Activated naive CD8-positive, alpha-beta T cell treated with anti-CD3 and anti-CD28 coated beads for 36 hours (primary cell): Measurements from ENCODE around the gene AUTS2. TPM values are rescaled to one million over a fixed set of nuclear protein-coding genes. Genes with fewer than 3 reads are reported as not detected.

ENCODE experiments used
- DNase-seq: peaks from one replicate; pipeline ENCODE4 v3.0.0; 2021
- H3K27ac Mint-ChIP-seq: one replicate; pipeline ENCODE4 v1.8.0; 2022; ENCODE audit warnings: mild to moderate bottlenecking, moderate library complexity, mixed read lengths
- H3K27me3 Mint-ChIP-seq: one replicate; pipeline ENCODE4 v1.8.0; 2022; ENCODE audit warnings: mild to moderate bottlenecking, mixed read lengths
- H3K36me3 Mint-ChIP-seq: one replicate; pipeline ENCODE4 v1.8.0; 2021; ENCODE audit warnings: mild to moderate bottlenecking, mixed read lengths
- H3K4me1 Mint-ChIP-seq: one replicate; pipeline ENCODE4 v1.8.0; 2021; ENCODE audit warnings: mixed read lengths
- H3K4me3 Mint-ChIP-seq: one replicate; pipeline ENCODE4 v1.8.0; 2022; ENCODE audit warnings: mild to moderate bottlenecking, moderate library complexity, mixed read lengths
- H3K9me3 Mint-ChIP-seq: one replicate; pipeline ENCODE4 v1.8.0; 2022; ENCODE audit warnings: mixed read lengths
- total RNA-seq, 2 experiments: library from RNA; stranded (reverse); gene quantifications; one replicate each; pipeline ENCODE4 v1.2.3, GENCODE V29; 2021

Gene AUTS2
- total RNA-seq, 2 experiments from 2014 or later: 0.58 to 0.78 TPM

- Mint-ChIP-seq H3K9me3 (no peaks in the 10 kb centered on the region), H3K36me3 (no peaks in the 10 kb centered on the region), H3K4me3 (no peak overlapping the region), H3K27ac (no peak overlapping the region), H3K4me1 (no peaks in the 10 kb centered on the region), H3K27me3 (no peaks in the 10 kb centered on the region)
- DNase-seq: no peak
Measured at GRCh38 chr7:70764701-70765208, 1166.5 kb downstream of the AUTS2 start.

- no peaks in the 10 kb centered on the region for H3K27me3 Mint-ChIP-seq
- DNase-seq: no peak
- no peaks in the 10 kb centered on the region for H3K36me3 Mint-ChIP-seq
- H3K4me1 Mint-ChIP-seq: no peaks in the 10 kb centered on the region
- no peak overlapping the region for H3K4me3 Mint-ChIP-seq
- H3K9me3 Mint-ChIP-seq: no peaks in the 10 kb centered on the region
- H3K27ac Mint-ChIP-seq: no peak overlapping the region
Measured at GRCh38 chr7:70765651-70766050, 1167.4 kb downstream of the AUTS2 start.

- Mint-ChIP-seq H3K27ac (no peak overlapping the region), H3K36me3 (no peaks in the 10 kb centered on the region), H3K27me3 (no peaks in the 10 kb centered on the region), H3K4me1 (no peaks in the 10 kb centered on the region), H3K4me3 (no peak overlapping the region), H3K9me3 (no peaks in the 10 kb centered on the region)
- no peak for DNase-seq
Measured at GRCh38 chr7:70766109-70766508, 1167.8 kb downstream of the AUTS2 start.

- Mint-ChIP-seq H3K27ac (no peak overlapping the region), H3K4me3 (no peak overlapping the region), H3K4me1 (no peaks in the 10 kb centered on the region), H3K36me3 (no peaks in the 10 kb centered on the region), H3K9me3 (no peaks in the 10 kb centered on the region), H3K27me3 (no peaks in the 10 kb centered on the region)
- no peak for DNase-seq
Measured at GRCh38 chr7:70766694-70767093, 1168.4 kb downstream of the AUTS2 start.

- no peaks in the 10 kb centered on the region for H3K9me3 Mint-ChIP-seq
- no peak for DNase-seq
- H3K27me3 Mint-ChIP-seq: no peaks in the 10 kb centered on the region
- H3K4me1 Mint-ChIP-seq: no peaks in the 10 kb centered on the region
- no peak overlapping the region for H3K27ac Mint-ChIP-seq
- no peak overlapping the region for H3K4me3 Mint-ChIP-seq
- H3K36me3 Mint-ChIP-seq: no peaks in the 10 kb centered on the region
Measured at GRCh38 chr7:70770154-70770553, 1171.9 kb downstream of the AUTS2 start.

- no peak overlapping the region for H3K4me3 Mint-ChIP-seq
- no peaks in the 10 kb centered on the region for H3K9me3 Mint-ChIP-seq
- H3K27ac Mint-ChIP-seq: no peak overlapping the region
- no peak for DNase-seq
- H3K36me3 Mint-ChIP-seq: no peaks in the 10 kb centered on the region
- H3K4me1 Mint-ChIP-seq: no peaks in the 10 kb centered on the region
- H3K27me3 Mint-ChIP-seq: no peaks in the 10 kb centered on the region
Measured at GRCh38 chr7:70771451-70771850, 1173.2 kb downstream of the AUTS2 start.

- no peak overlapping the region for H3K27ac Mint-ChIP-seq
- no peaks in the 10 kb centered on the region for H3K9me3 Mint-ChIP-seq
- peaks cover 1% of the 10 kb centered on the region for H3K27me3 Mint-ChIP-seq
- no peak for DNase-seq
- no peak overlapping the region for H3K4me3 Mint-ChIP-seq
- H3K4me1 Mint-ChIP-seq: no peaks in the 10 kb centered on the region
- H3K36me3 Mint-ChIP-seq: no peaks in the 10 kb centered on the region
Measured at GRCh38 chr7:70772891-70773290, 1174.6 kb downstream of the AUTS2 start.

GRCh38 chr7:70773406-70773805 is 1175.1 kb downstream of the AUTS2 start:
- H3K4me1 Mint-ChIP-seq: no peaks in the 10 kb centered on the region
- no peak overlapping the region for H3K27ac Mint-ChIP-seq
- no peaks in the 10 kb centered on the region for H3K9me3 Mint-ChIP-seq
- H3K4me3 Mint-ChIP-seq: no peak overlapping the region
- DNase-seq: no peak
- H3K27me3 Mint-ChIP-seq: peaks cover 5% of the 10 kb centered on the region
- no peaks in the 10 kb centered on the region for H3K36me3 Mint-ChIP-seq

- H3K4me1 Mint-ChIP-seq: no peaks in the 10 kb centered on the region
- H3K36me3 Mint-ChIP-seq: no peaks in the 10 kb centered on the region
- DNase-seq: no peak
- no peaks in the 10 kb centered on the region for H3K9me3 Mint-ChIP-seq
- no peak overlapping the region for H3K27ac Mint-ChIP-seq
- peaks cover 5% of the 10 kb centered on the region for H3K27me3 Mint-ChIP-seq
- no peak overlapping the region for H3K4me3 Mint-ChIP-seq
Measured at GRCh38 chr7:70774950-70775527, 1176.8 kb downstream of the AUTS2 start.

GRCh38 chr7:70775570-70776156 is 1177.4 kb downstream of the AUTS2 start:
- H3K27ac Mint-ChIP-seq: no peak overlapping the region
- H3K4me3 Mint-ChIP-seq: no peak overlapping the region
- H3K27me3 Mint-ChIP-seq: peaks cover 5% of the 10 kb centered on the region
- H3K4me1 Mint-ChIP-seq: no peaks in the 10 kb centered on the region
- H3K9me3 Mint-ChIP-seq: no peaks in the 10 kb centered on the region
- H3K36me3 Mint-ChIP-seq: no peaks in the 10 kb centered on the region
- DNase-seq: no peak

GRCh38 chr7:70776627-70777101 is 1178.4 kb downstream of the AUTS2 start:
- H3K4me3 Mint-ChIP-seq: no peak overlapping the region
- no peak for DNase-seq

GRCh38 chr7:70777251-70777650 is 1179.0 kb downstream of the AUTS2 start:
- no peak overlapping the region for H3K27ac Mint-ChIP-seq
- no peak overlapping the region for H3K4me3 Mint-ChIP-seq
- no peaks in the 10 kb centered on the region for H3K36me3 Mint-ChIP-seq
- H3K4me1 Mint-ChIP-seq: no peaks in the 10 kb centered on the region
- H3K27me3 Mint-ChIP-seq: peaks cover 5% of the 10 kb centered on the region
- H3K9me3 Mint-ChIP-seq: no peaks in the 10 kb centered on the region
- no peak for DNase-seq

More at GRCh38 chr7:70776627-70777101, 1178.4 kb downstream of the AUTS2 start:
- no peak overlapping the region for H3K27ac Mint-ChIP-seq
- peaks cover 5% of the 10 kb centered on the region for H3K27me3 Mint-ChIP-seq
- no peaks in the 10 kb centered on the region for H3K4me1 Mint-ChIP-seq
- no peaks in the 10 kb centered on the region for H3K36me3 Mint-ChIP-seq
- H3K9me3 Mint-ChIP-seq: no peaks in the 10 kb centered on the region

- no peaks in the 10 kb centered on the region for H3K4me1 Mint-ChIP-seq
- no peaks in the 10 kb centered on the region for H3K9me3 Mint-ChIP-seq
- H3K4me3 Mint-ChIP-seq: no peak overlapping the region
- H3K27ac Mint-ChIP-seq: no peak overlapping the region
- peaks cover 5% of the 10 kb centered on the region for H3K27me3 Mint-ChIP-seq
- H3K36me3 Mint-ChIP-seq: no peaks in the 10 kb centered on the region
- no peak for DNase-seq
Measured at GRCh38 chr7:70778585-70778984, 1180.3 kb downstream of the AUTS2 start.

GRCh38 chr7:70779321-70779720 is 1181.0 kb downstream of the AUTS2 start:
- Mint-ChIP-seq H3K27me3 (peaks cover 5% of the 10 kb centered on the region), H3K9me3 (no peaks in the 10 kb centered on the region)
- DNase-seq: no peak

GRCh38 chr7:70781922-70782311 is 1183.6 kb downstream of the AUTS2 start:
- no peaks in the 10 kb centered on the region for H3K9me3 Mint-ChIP-seq
- no peak for DNase-seq
- no peaks in the 10 kb centered on the region for H3K4me1 Mint-ChIP-seq
- H3K27me3 Mint-ChIP-seq: peaks cover 5% of the 10 kb centered on the region
- H3K36me3 Mint-ChIP-seq: no peaks in the 10 kb centered on the region
- no peak overlapping the region for H3K27ac Mint-ChIP-seq
- no peak overlapping the region for H3K4me3 Mint-ChIP-seq

More at GRCh38 chr7:70779321-70779720, 1181.0 kb downstream of the AUTS2 start:
- H3K4me3 Mint-ChIP-seq: no peak overlapping the region
- no peaks in the 10 kb centered on the region for H3K4me1 Mint-ChIP-seq
- no peak overlapping the region for H3K27ac Mint-ChIP-seq
- no peaks in the 10 kb centered on the region for H3K36me3 Mint-ChIP-seq

GRCh38 chr7:70782796-70783195 is 1184.5 kb downstream of the AUTS2 start:
- Mint-ChIP-seq H3K4me3 (no peak overlapping the region), H3K27ac (no peak overlapping the region), H3K9me3 (no peaks in the 10 kb centered on the region), H3K4me1 (no peaks in the 10 kb centered on the region), H3K36me3 (no peaks in the 10 kb centered on the region), H3K27me3 (peaks cover 5% of the 10 kb centered on the region)
- no peak for DNase-seq
